Measurements from ENCODE around the gene OR2B2.
"Not testable (repeated sequence)": the region's sequence is repeated elsewhere in the genome, so short reads cannot be mapped to it uniquely, and the experiment has no call there.

The OR2B2 gene

GRCh38 chr6:27929930-27930329, 17.7 kb upstream of the OR2B2 start:
- not testable (repeated sequence) for H4K12ac ChIP-seq (ENCODE audit: low read depth, low read length); H3K4me1 ChIP-seq (ENCODE audit: control insufficient read depth in 1 of 2, insufficient read depth in 2 of 2, low read length in 2 of 2); H3K4me3 ChIP-seq (ENCODE audit: low read depth, low read length); H3K4ac ChIP-seq (ENCODE audit: low read depth, low read length); H2BK12ac ChIP-seq (ENCODE audit: low read length); H3K27ac ChIP-seq (ENCODE audit: low read depth, low read length); H2AK5ac ChIP-seq (ENCODE audit: low read length); H3K79me2 ChIP-seq (ENCODE audit: control insufficient read depth, insufficient read depth, low read length, poor library complexity); H3K27me3 ChIP-seq (ENCODE audit: insufficient read depth, low read length); H3K9me3 ChIP-seq (ENCODE audit: insufficient read depth, low read depth, low read length); H2AFZ ChIP-seq (ENCODE audit: insufficient read depth, low read length, poor library complexity); H3K9ac ChIP-seq (ENCODE audit: low read length); H3K23ac ChIP-seq (ENCODE audit: low read length); H3K4me2 ChIP-seq (ENCODE audit: low read length); DNase-seq; H3K79me1 ChIP-seq (ENCODE audit: low read length); H3K18ac ChIP-seq (ENCODE audit: low read length); H3K14ac ChIP-seq (ENCODE audit: low read length); H4K91ac ChIP-seq (ENCODE audit: low read depth, low read length); H2BK120ac ChIP-seq (ENCODE audit: insufficient read depth, low read length, poor library complexity); H3K36me3 ChIP-seq (ENCODE audit: control insufficient read depth in 1 of 2, insufficient read depth in 2 of 2, low read length in 2 of 2); H2BK5ac ChIP-seq (ENCODE audit: low read depth, low read length, poor library complexity); H4K8ac ChIP-seq (ENCODE audit: low read depth, low read length)
- WGBS (ENCODE audit: extremely low coverage, insufficient coverage, insufficient read length), result no CpG with 5 or more reads among the region's 5 CpGs

DNA sequence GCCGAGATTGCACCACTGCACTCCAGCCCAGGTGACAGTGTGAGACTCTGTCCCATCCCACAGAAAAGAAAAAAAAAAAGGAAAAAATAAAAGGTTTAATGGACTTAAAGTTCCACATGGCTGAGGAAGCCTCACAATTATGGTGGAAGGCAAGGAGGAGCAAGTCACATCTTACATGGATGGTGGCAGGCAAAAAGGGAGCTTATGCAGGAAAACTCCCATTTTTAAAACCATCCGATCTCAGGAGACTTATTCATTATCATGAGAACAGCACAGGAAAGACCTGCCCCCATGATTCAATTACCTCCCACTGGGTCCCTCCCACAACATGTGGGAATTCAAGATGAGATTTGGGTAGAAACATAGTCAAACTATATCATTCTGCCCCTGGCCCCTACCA, 15.8 kb upstream of the OR2B2 start:
- H2BK120ac ChIP-seq (ENCODE audit: insufficient read depth, low read length, poor library complexity); H3K4me1 ChIP-seq (ENCODE audit: control insufficient read depth in 1 of 2, insufficient read depth in 2 of 2, low read length in 2 of 2); H4K91ac ChIP-seq (ENCODE audit: low read depth, low read length); H3K27ac ChIP-seq (ENCODE audit: low read depth, low read length); H3K4me2 ChIP-seq (ENCODE audit: low read length); H2AFZ ChIP-seq (ENCODE audit: insufficient read depth, low read length, poor library complexity); H3K14ac ChIP-seq (ENCODE audit: low read length); DNase-seq; H2BK5ac ChIP-seq (ENCODE audit: low read depth, low read length, poor library complexity); H3K9me3 ChIP-seq (ENCODE audit: insufficient read depth, low read depth, low read length); H2BK12ac ChIP-seq (ENCODE audit: low read length); H2AK5ac ChIP-seq (ENCODE audit: low read length); H4K8ac ChIP-seq (ENCODE audit: low read depth, low read length); H3K79me1 ChIP-seq (ENCODE audit: low read length); H3K27me3 ChIP-seq (ENCODE audit: insufficient read depth, low read length); H3K23ac ChIP-seq (ENCODE audit: low read length); H3K4me3 ChIP-seq (ENCODE audit: low read depth, low read length); H3K18ac ChIP-seq (ENCODE audit: low read length); H3K4ac ChIP-seq (ENCODE audit: low read depth, low read length); H3K36me3 ChIP-seq (ENCODE audit: control insufficient read depth in 1 of 2, insufficient read depth in 2 of 2, low read length in 2 of 2); H4K12ac ChIP-seq (ENCODE audit: low read depth, low read length); H3K9ac ChIP-seq (ENCODE audit: low read length); H3K79me2 ChIP-seq (ENCODE audit: control insufficient read depth, insufficient read depth, low read length, poor library complexity): not testable (repeated sequence)
- no CpG with 5 or more reads among the region's 2 CpGs for WGBS (ENCODE audit: extremely low coverage, insufficient coverage, insufficient read length)

DNA sequence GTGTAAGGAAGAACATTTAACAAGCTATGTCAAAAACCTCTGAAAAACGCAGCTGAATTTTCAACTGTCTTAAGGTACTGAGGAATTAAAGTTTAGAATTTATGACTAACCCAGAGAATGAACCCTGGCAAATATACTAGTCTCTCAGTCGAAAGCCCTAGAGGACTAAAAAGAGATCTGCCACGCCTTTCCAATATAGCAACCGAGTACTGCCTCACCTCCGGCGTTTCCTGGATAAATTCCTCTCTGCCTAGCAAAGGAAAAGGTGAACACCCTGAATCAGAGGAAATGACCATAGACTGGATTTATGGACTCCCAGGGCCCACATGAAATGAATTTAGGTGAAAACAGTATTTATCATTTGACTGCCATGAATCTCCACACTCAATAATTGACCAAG, 12.0 kb upstream of the OR2B2 start:
- Histone ChIP-seq H3K14ac (ENCODE audit: low read length) (no peak overlapping the region), H3K9me3 (ENCODE audit: insufficient read depth, low read depth, low read length) (peaks cover 2% of the 10 kb centered on the region), H4K8ac (ENCODE audit: low read depth, low read length) (no peak overlapping the region), H3K79me2 (ENCODE audit: control insufficient read depth, insufficient read depth, low read length, poor library complexity) (no peaks in the 10 kb centered on the region), H3K4me2 (ENCODE audit: low read length) (no peak overlapping the region), H2BK5ac (ENCODE audit: low read depth, low read length, poor library complexity) (no peak overlapping the region), H4K12ac (ENCODE audit: low read depth, low read length) (no peak overlapping the region), H3K4me3 (ENCODE audit: low read depth, low read length) (no peak overlapping the region), H3K4me1 (ENCODE audit: control insufficient read depth in 1 of 2, insufficient read depth in 2 of 2, low read length in 2 of 2) (no peaks in the 10 kb centered on the region), H3K27ac (ENCODE audit: low read depth, low read length) (no peak overlapping the region), H2BK12ac (ENCODE audit: low read length) (no peak overlapping the region), H2AK5ac (ENCODE audit: low read length) (no peak overlapping the region), H3K36me3 (ENCODE audit: control insufficient read depth in 1 of 2, insufficient read depth in 2 of 2, low read length in 2 of 2) (no peaks in the 10 kb centered on the region), H3K23ac (ENCODE audit: low read length) (no peak overlapping the region), H3K79me1 (ENCODE audit: low read length) (no peaks in the 10 kb centered on the region), H3K18ac (ENCODE audit: low read length) (no peak overlapping the region), H2AFZ (ENCODE audit: insufficient read depth, low read length, poor library complexity) (no peak overlapping the region), H2BK120ac (ENCODE audit: insufficient read depth, low read length, poor library complexity) (no peak overlapping the region), H4K91ac (ENCODE audit: low read depth, low read length) (no peak overlapping the region), H3K4ac (ENCODE audit: low read depth, low read length) (no peak overlapping the region), H3K9ac (ENCODE audit: low read length) (no peak overlapping the region), H3K27me3 (ENCODE audit: insufficient read depth, low read length) (no peaks in the 10 kb centered on the region)
- WGBS (ENCODE audit: extremely low coverage, insufficient coverage, insufficient read length), result no CpG with 5 or more reads among the region's 6 CpGs
- peak in 1 of 2 donors; percentile 38 for DNase-seq

DNA sequence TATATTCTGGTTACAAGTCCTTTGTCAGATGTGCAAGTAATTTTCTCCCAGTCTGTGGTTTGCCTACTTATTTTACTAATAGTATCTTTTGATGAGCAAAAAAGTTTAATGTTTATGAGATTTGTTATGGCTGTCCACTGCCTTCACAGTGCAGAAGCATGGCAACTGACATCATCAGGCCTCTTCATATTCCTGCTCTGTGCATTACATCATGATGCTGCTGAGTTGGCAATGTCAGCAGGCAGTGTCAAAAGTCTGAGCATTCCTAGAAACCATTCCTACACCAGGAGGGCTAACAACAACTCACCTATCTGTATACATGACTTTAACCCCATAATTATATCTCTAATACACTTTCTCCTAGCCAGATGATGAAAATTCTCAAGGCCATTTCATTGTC, 10.8 kb upstream of the OR2B2 start:
- Histone ChIP-seq H3K14ac (ENCODE audit: low read length) (no peak overlapping the region), H3K36me3 (ENCODE audit: control insufficient read depth in 1 of 2, insufficient read depth in 2 of 2, low read length in 2 of 2) (no peaks in the 10 kb centered on the region), H3K27me3 (ENCODE audit: insufficient read depth, low read length) (no peaks in the 10 kb centered on the region), H2AFZ (ENCODE audit: insufficient read depth, low read length, poor library complexity) (no peak overlapping the region), H3K23ac (ENCODE audit: low read length) (no peak overlapping the region), H3K4me2 (ENCODE audit: low read length) (no peak overlapping the region), H2BK5ac (ENCODE audit: low read depth, low read length, poor library complexity) (no peak overlapping the region), H3K79me1 (ENCODE audit: low read length) (no peaks in the 10 kb centered on the region), H2BK120ac (ENCODE audit: insufficient read depth, low read length, poor library complexity) (no peak overlapping the region), H3K4me1 (ENCODE audit: control insufficient read depth in 1 of 2, insufficient read depth in 2 of 2, low read length in 2 of 2) (no peaks in the 10 kb centered on the region), H3K79me2 (ENCODE audit: control insufficient read depth, insufficient read depth, low read length, poor library complexity) (no peaks in the 10 kb centered on the region), H2AK5ac (ENCODE audit: low read length) (no peak overlapping the region), H4K12ac (ENCODE audit: low read depth, low read length) (no peak overlapping the region), H3K18ac (ENCODE audit: low read length) (no peak overlapping the region), H3K9ac (ENCODE audit: low read length) (no peak overlapping the region), H4K8ac (ENCODE audit: low read depth, low read length) (no peak overlapping the region), H2BK12ac (ENCODE audit: low read length) (no peak overlapping the region), H3K27ac (ENCODE audit: low read depth, low read length) (no peak overlapping the region), H3K4ac (ENCODE audit: low read depth, low read length) (no peak overlapping the region), H3K9me3 (ENCODE audit: insufficient read depth, low read depth, low read length) (no peaks in the 10 kb centered on the region), H3K4me3 (ENCODE audit: low read depth, low read length) (no peak overlapping the region), H4K91ac (ENCODE audit: low read depth, low read length) (no peak overlapping the region)
- no peak for DNase-seq

DNA sequence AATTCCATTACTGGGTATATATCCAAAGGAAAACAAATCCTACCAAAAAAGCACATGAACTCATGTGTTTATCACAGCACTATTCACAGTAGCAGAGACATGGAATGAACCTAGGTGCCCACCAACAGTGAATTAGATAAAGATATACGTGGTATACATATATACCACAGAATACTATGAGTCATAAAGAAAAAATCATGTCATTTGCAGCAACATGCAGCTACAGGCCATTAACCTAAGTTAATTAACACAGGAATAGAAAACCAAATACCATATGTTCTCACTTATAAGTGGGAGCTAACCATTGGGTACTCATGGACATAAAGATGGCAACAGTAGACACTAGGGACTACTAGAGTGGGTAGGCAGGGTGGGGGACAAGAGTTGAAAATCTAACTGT, 4.2 kb downstream of the OR2B2 start:
- Histone ChIP-seq H3K4ac (ENCODE audit: low read depth, low read length) (no peak overlapping the region), H3K4me3 (ENCODE audit: low read depth, low read length) (no peak overlapping the region), H2BK12ac (ENCODE audit: low read length) (no peak overlapping the region), H3K9ac (ENCODE audit: low read length) (no peak overlapping the region), H2AFZ (ENCODE audit: insufficient read depth, low read length, poor library complexity) (no peak overlapping the region), H3K4me2 (ENCODE audit: low read length) (no peak overlapping the region), H3K9me3 (ENCODE audit: insufficient read depth, low read depth, low read length) (no peaks in the 10 kb centered on the region), H4K8ac (ENCODE audit: low read depth, low read length) (no peak overlapping the region), H3K23ac (ENCODE audit: low read length) (no peak overlapping the region), H4K91ac (ENCODE audit: low read depth, low read length) (no peak overlapping the region), H3K27ac (ENCODE audit: low read depth, low read length) (no peak overlapping the region), H3K79me1 (ENCODE audit: low read length) (peaks cover under 1% of the 10 kb centered on the region), H3K14ac (ENCODE audit: low read length) (no peak overlapping the region), H3K27me3 (ENCODE audit: insufficient read depth, low read length) (no peaks in the 10 kb centered on the region), H3K79me2 (ENCODE audit: control insufficient read depth, insufficient read depth, low read length, poor library complexity) (no peaks in the 10 kb centered on the region), H3K36me3 (ENCODE audit: control insufficient read depth in 1 of 2, insufficient read depth in 2 of 2, low read length in 2 of 2) (no peaks in the 10 kb centered on the region), H2AK5ac (ENCODE audit: low read length) (no peak overlapping the region), H3K18ac (ENCODE audit: low read length) (no peak overlapping the region), H3K4me1 (ENCODE audit: control insufficient read depth in 1 of 2, insufficient read depth in 2 of 2, low read length in 2 of 2) (no peaks in the 10 kb centered on the region), H2BK5ac (ENCODE audit: low read depth, low read length, poor library complexity) (no peak overlapping the region), H2BK120ac (ENCODE audit: insufficient read depth, low read length, poor library complexity) (no peak overlapping the region), H4K12ac (ENCODE audit: low read depth, low read length) (no peak overlapping the region)
- WGBS (ENCODE audit: extremely low coverage, insufficient coverage, insufficient read length), result no CpG with 5 or more reads among the region's 1 CpG
- no peak for DNase-seq

Measured in trophoblast cell (in vitro differentiated cells and primary cell).